PC-3 (cell line): ENCODE measurements around the gene ZNF462. TPM values are rescaled to one million over a fixed set of nuclear protein-coding genes. Genes with fewer than 3 reads are reported as not detected.
A peak's percentile ranks its signal among the peaks of the same experiment; 100 is the strongest.

Source experiments
- ATAC-seq: fragments of 200-7000 bp; cut with Tn5 transposase; 2 replicates; pipeline ENCODE4 v1.9.1; 2020; ENCODE audit warnings: mild to moderate bottlenecking, moderate library complexity
- BruUV-seq: library from RNA; stranded (reverse); fragments of 400-500 nt; replicated peaks from 2 replicates; lab custom pipeline; 2021; lab: Mats Ljungman, UMichigan
- CTCF ChIA-PET: fragments of 300-600 bp; sonication (Branson Sonifier 250); formaldehyde crosslinking; loops from one replicate; lab custom pipeline; 2022; ENCODE audit warnings: antibody characterized with exemption; lab: Charles Lee
- POLR2A ChIA-PET: fragments of 300-600 bp; sonication (Branson Sonifier 250); formaldehyde crosslinking; loops from one replicate; lab custom pipeline; 2022; ENCODE audit warnings: antibody characterized with exemption; ENCODE audit not compliant: unreplicated experiment; lab: Charles Lee
- DNase-seq: peaks from one replicate; pipeline ENCODE4 v3.0.0-alpha.2; 2015
- H2AFZ ChIP-seq: fragments of 300-600 bp; sonication (generic); 2 replicates; pipeline ENCODE4 v1.6.0; 2016; ENCODE audit warnings: antibody characterized with exemption, low read length
- H3F3A ChIP-seq: fragments of 300-600 bp; sonication (generic); one replicate; pipeline ENCODE4 v1.6.0; 2017; ENCODE audit warnings: antibody characterized with exemption, low read length, control low read depth, mild to moderate bottlenecking; ENCODE audit not compliant: unreplicated experiment
- H3K27ac ChIP-seq: fragments of 300-600 bp; sonication (generic); 2 replicates; pipeline ENCODE4 v1.5.1; 2016; ENCODE audit warnings: mild to moderate bottlenecking, low read length
- H3K27me3 ChIP-seq: fragments of 300-600 bp; sonication (generic); 2 replicates; pipeline ENCODE4 v1.6.1; 2016; ENCODE audit warnings: low read length, mixed read lengths
- H3K36me3 ChIP-seq: fragments of 300-600 bp; sonication (generic); 2 replicates; pipeline ENCODE4 v1.6.1; 2016; ENCODE audit warnings: low read depth, mixed run types, low read length, mixed read lengths
- H3K4me1 ChIP-seq: fragments of 300-600 bp; sonication (generic); 2 replicates; pipeline ENCODE4 v1.5.1; 2016; ENCODE audit warnings: low read length; ENCODE audit not compliant: insufficient read depth
- H3K4me2 ChIP-seq: fragments of 300-600 bp; sonication (generic); 2 replicates; pipeline ENCODE4 v1.6.0; 2016; ENCODE audit warnings: low read length
- H3K4me3 ChIP-seq: fragments of 300-600 bp; sonication (generic); 2 replicates; pipeline ENCODE4 v1.5.1; 2016; ENCODE audit warnings: mild to moderate bottlenecking, low read length, mixed read lengths
- H3K79me2 ChIP-seq: fragments of 300-600 bp; sonication (generic); 2 replicates; pipeline ENCODE4 v1.6.1; 2017; ENCODE audit warnings: low read length, mixed read lengths
- H3K9ac ChIP-seq: fragments of 300-600 bp; sonication (generic); 2 replicates; pipeline ENCODE4 v1.6.0; 2016; ENCODE audit warnings: mild to moderate bottlenecking, low read length
- H3K9me2 ChIP-seq: fragments of 300-600 bp; sonication (generic); replicated peaks from 2 replicates; pipeline ENCODE4 v1.6.1; 2016; ENCODE audit warnings: mixed run types, low read length, mixed read lengths
- H3K9me3 ChIP-seq: fragments of 300-600 bp; sonication (generic); 2 replicates; pipeline ENCODE4 v1.6.1; 2016; ENCODE audit warnings: low read length, mixed read lengths
- H4K20me1 ChIP-seq: fragments of 300-600 bp; sonication (generic); 2 replicates; pipeline ENCODE4 v1.6.1; 2016; ENCODE audit warnings: low read length, mixed read lengths
- EZH2 ChIP-seq: fragments of 300-600 bp; sonication (generic); IDR thresholded peaks from one replicate; pipeline ENCODE4 v1.6.1; 2017; ENCODE audit warnings: antibody characterized with exemption, mild to moderate bottlenecking, low read length; ENCODE audit not compliant: unreplicated experiment
- EZH2phosphoT487 ChIP-seq: fragments of 300-600 bp; sonication (generic); IDR thresholded peaks from 2 replicates; pipeline ENCODE4 v1.6.1; 2018; ENCODE audit warnings: mild to moderate bottlenecking, antibody characterized with exemption, low read length, borderline replicate concordance
- intact Hi-C: fragments of 100-400 bp; cut with micrococcal nuclease; formaldehyde crosslinking; loops from 2 replicates; pipeline ENCODE4 v1.9.0; 2023
- total RNA-seq: library from RNA; depleted of rRNA; stranded (reverse); fragments of >200 nt; gene quantifications from 2 replicates; pipeline ENCODE4 v1.2.3, GENCODE V29; 2014
- TF ChIP-seq, protein P1 (sequence below): fragments of 300-600 bp; sonication (generic); conservative IDR thresholded peaks from 2 replicates; pipeline ENCODE4 v1.5.1; 2017; ENCODE audit warnings: antibody characterized with exemption, low read depth, mild to moderate bottlenecking, low read length

The ZNF462 gene
- total RNA-seq, 1 experiment from 2014 or later: 21.2 TPM

DNA sequence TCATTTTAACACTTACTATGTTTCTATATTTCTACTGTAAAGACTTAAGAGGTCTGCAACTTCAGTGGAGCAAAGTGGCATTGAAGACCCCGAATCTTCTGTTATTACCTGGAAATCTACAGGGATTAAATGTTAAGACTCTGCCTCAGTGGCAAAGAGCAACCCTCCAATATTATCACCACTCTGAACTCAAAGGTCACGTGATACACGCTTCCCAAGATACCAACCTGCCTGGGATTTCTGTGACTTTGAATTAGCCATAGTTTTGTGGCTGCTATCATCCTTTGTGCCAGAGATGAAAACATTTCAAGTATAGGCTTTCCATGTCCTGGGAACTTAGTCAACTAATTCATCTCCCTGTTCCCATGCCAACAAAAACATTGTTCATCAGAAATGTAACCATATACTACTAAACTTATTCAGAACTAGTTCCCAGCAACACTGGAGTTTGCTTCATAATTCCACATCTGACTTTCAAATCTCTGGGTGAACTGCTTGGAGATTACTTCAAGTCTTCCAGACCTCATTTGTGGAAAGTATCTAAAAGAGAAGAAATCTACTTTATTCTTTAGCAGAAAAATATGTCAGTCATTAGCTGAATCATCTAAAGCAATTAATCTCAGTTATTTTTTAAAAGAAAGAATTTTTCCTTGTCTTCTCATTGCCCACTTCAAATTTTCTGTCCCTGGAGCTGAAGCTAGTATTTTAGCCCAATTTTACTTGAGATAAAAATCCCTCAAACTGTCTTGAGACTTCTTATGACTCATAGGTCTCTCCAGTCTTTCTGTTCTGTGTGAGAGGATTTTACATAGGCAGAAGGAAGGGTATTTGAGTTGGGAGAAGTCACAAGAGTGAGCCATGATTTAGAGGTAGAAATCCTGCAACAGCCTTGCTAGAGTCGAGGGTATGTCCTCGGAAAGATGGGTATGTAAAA, 83.0 kb downstream of the ZNF462 start:
- peak overlapping the region; percentile 56 for H3K27ac ChIP-seq
- BruUV-seq: no TSS peak
- TF ChIP-seq, protein P1, sequence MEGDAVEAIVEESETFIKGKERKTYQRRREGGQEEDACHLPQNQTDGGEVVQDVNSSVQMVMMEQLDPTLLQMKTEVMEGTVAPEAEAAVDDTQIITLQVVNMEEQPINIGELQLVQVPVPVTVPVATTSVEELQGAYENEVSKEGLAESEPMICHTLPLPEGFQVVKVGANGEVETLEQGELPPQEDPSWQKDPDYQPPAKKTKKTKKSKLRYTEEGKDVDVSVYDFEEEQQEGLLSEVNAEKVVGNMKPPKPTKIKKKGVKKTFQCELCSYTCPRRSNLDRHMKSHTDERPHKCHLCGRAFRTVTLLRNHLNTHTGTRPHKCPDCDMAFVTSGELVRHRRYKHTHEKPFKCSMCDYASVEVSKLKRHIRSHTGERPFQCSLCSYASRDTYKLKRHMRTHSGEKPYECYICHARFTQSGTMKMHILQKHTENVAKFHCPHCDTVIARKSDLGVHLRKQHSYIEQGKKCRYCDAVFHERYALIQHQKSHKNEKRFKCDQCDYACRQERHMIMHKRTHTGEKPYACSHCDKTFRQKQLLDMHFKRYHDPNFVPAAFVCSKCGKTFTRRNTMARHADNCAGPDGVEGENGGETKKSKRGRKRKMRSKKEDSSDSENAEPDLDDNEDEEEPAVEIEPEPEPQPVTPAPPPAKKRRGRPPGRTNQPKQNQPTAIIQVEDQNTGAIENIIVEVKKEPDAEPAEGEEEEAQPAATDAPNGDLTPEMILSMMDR: no peak
- TF ChIP-seq EZH2: no peak
- TF ChIP-seq EZH2phosphoT487: no peak
- ChIA-PET CTCF (no interaction called here), POLR2A (no interaction called here)
- H2AFZ ChIP-seq: no peak overlapping the region
- intact Hi-C loops: no loop called here
- H3F3A ChIP-seq: no peaks in the 10 kb centered on the region
- no peaks in the 10 kb centered on the region for H3K27me3 ChIP-seq
- no peaks in the 10 kb centered on the region for H3K9me2 ChIP-seq
- H3K4me2 ChIP-seq: no peak overlapping the region
- ATAC-seq (peak; percentile 45; the same call in 1 of the 2 replicates), DNase-seq (peak; percentile 40)
- H3K36me3 ChIP-seq: peaks cover 8% of the 10 kb centered on the region
- H3K4me3 ChIP-seq: no peak overlapping the region
- H4K20me1 ChIP-seq: no peaks in the 10 kb centered on the region
- no peaks in the 10 kb centered on the region for H3K9me3 ChIP-seq
- peaks cover 11% of the 10 kb centered on the region; the same call in 1 of the 2 replicates for H3K4me1 ChIP-seq
- 0 out of 2 replicates have a peak overlapping the region, but pooled peaks have one; percentile 14 for H3K9ac ChIP-seq
- H3K79me2 ChIP-seq: no peaks in the 10 kb centered on the region

DNA sequence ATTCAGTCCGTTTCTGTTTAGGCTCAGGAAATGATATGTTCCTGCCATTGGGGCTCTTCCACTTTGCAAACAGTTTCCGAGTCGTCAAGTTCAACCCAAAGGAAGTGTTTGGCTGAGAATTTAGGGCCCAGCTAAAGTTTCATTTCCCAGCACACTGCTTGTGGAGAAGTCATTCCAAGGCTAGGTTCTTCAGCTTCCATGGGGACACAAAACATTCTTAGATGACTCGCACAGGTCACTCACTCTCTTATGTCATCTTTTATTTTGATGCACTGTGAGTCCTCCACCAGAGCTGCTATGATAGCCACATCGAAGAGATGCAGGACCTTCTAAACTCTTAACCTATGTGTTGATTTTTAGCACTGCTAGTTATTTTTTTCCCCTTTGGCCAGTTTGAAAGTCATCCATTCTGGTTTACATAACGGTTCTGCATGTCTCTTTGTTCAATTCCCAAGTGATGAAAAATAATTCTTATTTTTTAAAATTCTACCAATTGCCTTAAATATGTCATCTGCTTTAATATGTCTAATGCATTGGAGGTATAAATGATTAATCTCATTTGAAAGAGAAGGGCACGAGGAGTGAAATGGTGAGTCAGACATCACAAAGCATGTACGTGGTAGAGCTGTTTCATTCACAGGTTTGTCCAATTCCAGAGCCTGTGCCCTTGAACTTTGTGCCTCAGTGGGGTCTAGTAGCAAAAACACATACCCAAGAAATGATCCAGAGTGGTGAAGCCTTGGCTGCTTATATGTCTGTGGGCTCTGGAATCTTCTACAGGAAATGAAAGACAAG, 84.3 kb downstream of the ZNF462 start:
- Histone ChIP-seq H3K36me3 (peaks cover 6% of the 10 kb centered on the region; the same call in 1 of the 2 replicates), H3K27me3 (no peaks in the 10 kb centered on the region), H3K9me2 (no peaks in the 10 kb centered on the region), H3K9me3 (no peaks in the 10 kb centered on the region), H3K79me2 (no peaks in the 10 kb centered on the region), H4K20me1 (no peaks in the 10 kb centered on the region), H3F3A (no peaks in the 10 kb centered on the region), H2AFZ (no peak overlapping the region), H3K4me1 (peaks cover 11% of the 10 kb centered on the region; the same call in 1 of the 2 replicates), H3K27ac (no peak overlapping the region), H3K4me2 (no peak overlapping the region), H3K9ac (no peak overlapping the region), H3K4me3 (no peak overlapping the region)
- POLR2A ChIA-PET: no interaction called here
- ATAC-seq: no peak
- BruUV-seq: no TSS peak
- intact Hi-C loops: no loop called here
- TF ChIP-seq EZH2: no peak
- no peak for TF ChIP-seq EZH2phosphoT487
- TF ChIP-seq, protein P1: no peak
- CTCF ChIA-PET: no interaction called here
- no peak for DNase-seq
